Keratinocyte (primary cell): ENCODE data around the gene EPHB3. TPM values are rescaled to one million over a fixed set of nuclear protein-coding genes. Genes with fewer than 3 reads are reported as not detected.

ENCODE experiments used
- DNase-seq: peaks from one replicate; pipeline ENCODE4 v3.0.0-alpha.2; 2011; ENCODE audit warnings: low read depth, missing footprints, low spot score
- FAIRE-seq: peaks from 2 replicates; lab custom pipeline; 2011; peaks lifted over from hg19 to GRCh38; lab: Jason Lieb, UNC
- H2AFZ ChIP-seq: 2 replicates; pipeline ENCODE4 v1.6.0; 2012; ENCODE audit warnings: low read length, control low read depth, inconsistent platforms; ENCODE audit not compliant: control insufficient read depth
- H3K27ac ChIP-seq: 2 replicates; pipeline ENCODE4 v1.5.1; 2011; ENCODE audit warnings: low read length; ENCODE audit not compliant: control insufficient read depth, insufficient read depth
- H3K27me3 ChIP-seq: 3 replicates; pipeline ENCODE4 v1.6.0; 2011; ENCODE audit warnings: low read length; ENCODE audit not compliant: control insufficient read depth, insufficient read depth; ENCODE audit errors: extremely low read depth
- H3K36me3 ChIP-seq, 2 experiments: 2 replicates in 1 of 2; 3 replicates in 1 of 2; pipeline ENCODE4 v1.5.1; 2011; ENCODE audit warnings: low read length in 2 of 2, mild to moderate bottlenecking in 1 of 2; ENCODE audit not compliant: control insufficient read depth in 2 of 2, insufficient read depth in 2 of 2; ENCODE audit errors: extremely low read depth in 1 of 2
- H3K4me1 ChIP-seq: 3 replicates; pipeline ENCODE4 v1.5.1; 2011; ENCODE audit warnings: low read length; ENCODE audit not compliant: control insufficient read depth, insufficient read depth; ENCODE audit errors: extremely low read depth
- H3K4me2 ChIP-seq: 3 replicates; pipeline ENCODE4 v1.6.0; 2011; ENCODE audit warnings: low read depth, low read length; ENCODE audit not compliant: control insufficient read depth, insufficient read depth; ENCODE audit errors: extremely low read depth
- H3K4me3 ChIP-seq, 3 experiments: fragments of 200-600 bp in 1 of 3; sonication (generic) in 1 of 3; 2 replicates in 2 of 3; 3 replicates in 1 of 3; pipeline ENCODE4 v1.5.1; 2011 to 2016; ENCODE audit warnings: low read length in 3 of 3, mild to moderate bottlenecking in 3 of 3, control low read depth in 2 of 3, inconsistent platforms in 1 of 3, low read depth in 1 of 3, mixed read lengths in 1 of 3, mixed run types in 1 of 3, moderate library complexity in 1 of 3; ENCODE audit not compliant: control insufficient read depth in 2 of 3, insufficient read depth in 2 of 3; ENCODE audit errors: extremely low read depth in 1 of 3
- H3K79me2 ChIP-seq: 2 replicates; pipeline ENCODE4 v1.6.0; 2012; ENCODE audit warnings: low read length; ENCODE audit not compliant: control insufficient read depth, insufficient read depth
- H3K9ac ChIP-seq: 3 replicates; pipeline ENCODE4 v1.6.0; 2011; ENCODE audit warnings: low read length; ENCODE audit not compliant: control insufficient read depth, insufficient read depth; ENCODE audit errors: extremely low read depth
- H3K9me1 ChIP-seq: 3 replicates; pipeline ENCODE4 v1.6.0; 2011; ENCODE audit warnings: low read length; ENCODE audit not compliant: control insufficient read depth, insufficient read depth; ENCODE audit errors: extremely low read depth
- H3K9me3 ChIP-seq: 2 replicates; pipeline ENCODE4 v1.5.1; 2012; ENCODE audit warnings: low read depth, low read length; ENCODE audit not compliant: control insufficient read depth
- H4K20me1 ChIP-seq: 3 replicates; pipeline ENCODE4 v1.6.0; 2011; ENCODE audit warnings: low read length; ENCODE audit not compliant: control insufficient read depth, insufficient read depth; ENCODE audit errors: extremely low read depth
- EZH2 ChIP-seq: IDR thresholded peaks from one replicate; pipeline ENCODE4 v1.6.1; 2012; ENCODE audit warnings: inconsistent platforms, mild to moderate bottlenecking, low read length, moderate library complexity
- dilution Hi-C: fragments of 300-500 bp; cut with MboI; formaldehyde crosslinking; loops from one replicate; pipeline ENCODE4 v1.7.0; 2020; ENCODE audit warnings: low sequenced_read_pairs; ENCODE audit not compliant: extremely low pct_ligation_motif_present
- polyA plus RNA-seq, 5 experiments: library from polyadenylated mRNA; depleted of rRNA in 3 of 5; stranded (reverse) in 3 of 5; stranded (forward) in 1 of 5; unstranded in 1 of 5; fragments of >200 nt; gene quantifications; 1 replicate in 1 of 5; 2 replicates in 3 of 5; 3 replicates in 1 of 5; pipeline versions ENCODE4 v1.2.1 to v1.2.3, GENCODE V29; 2011 to 2012; ENCODE audit warnings: missing spikeins in 2 of 5, low read depth in 1 of 5, low replicate concordance in 1 of 5
- TF ChIP-seq, protein P1 (sequence below), 3 experiments: IDR thresholded peaks in 1 of 3; conservative IDR thresholded peaks in 1 of 3; optimal IDR thresholded peaks in 1 of 3; 2 replicates in 2 of 3; 3 replicates in 1 of 3; pipeline versions ENCODE3 to v1.5.1; 2011; ENCODE audit warnings: low read length in 3 of 3, mild to moderate bottlenecking in 3 of 3, moderate library complexity in 2 of 3, control low read depth in 1 of 3, inconsistent platforms in 1 of 3; ENCODE audit not compliant: insufficient read depth in 2 of 3; ENCODE audit errors: extremely low read depth in 1 of 3

EPHB3 gene
- polyA plus RNA-seq, 1 donor (not counting 4 experiments of a cell fraction or from before 2014, with no cell fraction given) = 2.2 TPM

DNA sequence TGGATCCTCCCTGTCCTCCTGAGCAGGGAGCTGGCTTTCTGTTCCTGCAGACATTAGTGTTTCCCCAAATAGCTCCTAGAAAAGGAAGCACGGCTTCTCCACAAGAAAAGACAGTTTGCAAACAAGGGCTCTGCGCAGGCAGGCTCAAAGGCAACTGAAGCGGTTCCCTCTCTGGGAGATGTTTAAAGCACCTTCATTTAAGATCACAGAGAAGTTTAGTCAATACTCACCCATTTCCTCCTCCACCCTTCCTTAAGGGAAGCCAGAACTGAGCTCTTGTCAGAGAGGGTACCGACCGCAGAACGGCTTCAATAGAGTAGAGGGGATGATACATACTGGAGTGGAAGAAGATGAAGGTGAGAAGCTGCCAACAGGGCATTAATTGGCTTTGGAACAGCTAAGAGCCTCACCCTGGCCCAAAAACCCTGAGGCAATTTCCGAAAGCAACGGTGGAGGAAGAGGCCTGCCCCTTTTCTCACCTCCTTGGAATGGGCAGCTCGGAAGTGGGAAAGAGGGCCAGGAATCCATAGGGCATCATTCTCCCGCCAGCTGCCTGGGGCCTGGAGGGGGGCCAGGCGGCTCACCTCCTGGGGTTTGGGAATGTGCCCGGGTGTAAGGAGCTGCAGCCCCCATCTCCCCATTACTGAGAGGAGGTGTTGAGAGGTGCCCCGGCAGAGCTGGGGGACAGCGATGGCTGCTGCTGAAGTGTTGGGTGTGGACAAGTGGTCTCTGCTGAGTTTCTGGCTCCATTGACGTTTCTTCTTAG lies 4.8 kb upstream of the EPHB3 start:
- no peak overlapping the region for H3K4me2 ChIP-seq
- no peaks in the 10 kb centered on the region for H3K79me2 ChIP-seq
- TF ChIP-seq, protein P1, sequence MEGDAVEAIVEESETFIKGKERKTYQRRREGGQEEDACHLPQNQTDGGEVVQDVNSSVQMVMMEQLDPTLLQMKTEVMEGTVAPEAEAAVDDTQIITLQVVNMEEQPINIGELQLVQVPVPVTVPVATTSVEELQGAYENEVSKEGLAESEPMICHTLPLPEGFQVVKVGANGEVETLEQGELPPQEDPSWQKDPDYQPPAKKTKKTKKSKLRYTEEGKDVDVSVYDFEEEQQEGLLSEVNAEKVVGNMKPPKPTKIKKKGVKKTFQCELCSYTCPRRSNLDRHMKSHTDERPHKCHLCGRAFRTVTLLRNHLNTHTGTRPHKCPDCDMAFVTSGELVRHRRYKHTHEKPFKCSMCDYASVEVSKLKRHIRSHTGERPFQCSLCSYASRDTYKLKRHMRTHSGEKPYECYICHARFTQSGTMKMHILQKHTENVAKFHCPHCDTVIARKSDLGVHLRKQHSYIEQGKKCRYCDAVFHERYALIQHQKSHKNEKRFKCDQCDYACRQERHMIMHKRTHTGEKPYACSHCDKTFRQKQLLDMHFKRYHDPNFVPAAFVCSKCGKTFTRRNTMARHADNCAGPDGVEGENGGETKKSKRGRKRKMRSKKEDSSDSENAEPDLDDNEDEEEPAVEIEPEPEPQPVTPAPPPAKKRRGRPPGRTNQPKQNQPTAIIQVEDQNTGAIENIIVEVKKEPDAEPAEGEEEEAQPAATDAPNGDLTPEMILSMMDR (optimal IDR thresholded peaks at IDR 0.05 in 1 of 3, IDR thresholded peaks at IDR 0.05 in 1 of 3, conservative IDR thresholded peaks at IDR 0.05 in 1 of 3; ENCODE audit: extremely low read depth in 1 of 3, insufficient read depth in 2 of 3, low read length in 3 of 3) = no peak
- TF ChIP-seq EZH2 = no peak
- H4K20me1 ChIP-seq = no peaks in the 10 kb centered on the region
- H3K27ac ChIP-seq = no peak overlapping the region
- FAIRE-seq (no peak), DNase-seq (no peak)
- no peaks in the 10 kb centered on the region for H3K36me3 ChIP-seq
- H3K9ac ChIP-seq = no peak overlapping the region
- H3K4me3 ChIP-seq = no peak overlapping the region
- no peaks in the 10 kb centered on the region for H3K9me1 ChIP-seq
- peaks cover 7% of the 10 kb centered on the region for H3K4me1 ChIP-seq
- no peak overlapping the region for H2AFZ ChIP-seq
- no peaks in the 10 kb centered on the region for H3K9me3 ChIP-seq
- dilution Hi-C loops = no loop called here
- H3K27me3 ChIP-seq = peaks cover 8% of the 10 kb centered on the region

DNA sequence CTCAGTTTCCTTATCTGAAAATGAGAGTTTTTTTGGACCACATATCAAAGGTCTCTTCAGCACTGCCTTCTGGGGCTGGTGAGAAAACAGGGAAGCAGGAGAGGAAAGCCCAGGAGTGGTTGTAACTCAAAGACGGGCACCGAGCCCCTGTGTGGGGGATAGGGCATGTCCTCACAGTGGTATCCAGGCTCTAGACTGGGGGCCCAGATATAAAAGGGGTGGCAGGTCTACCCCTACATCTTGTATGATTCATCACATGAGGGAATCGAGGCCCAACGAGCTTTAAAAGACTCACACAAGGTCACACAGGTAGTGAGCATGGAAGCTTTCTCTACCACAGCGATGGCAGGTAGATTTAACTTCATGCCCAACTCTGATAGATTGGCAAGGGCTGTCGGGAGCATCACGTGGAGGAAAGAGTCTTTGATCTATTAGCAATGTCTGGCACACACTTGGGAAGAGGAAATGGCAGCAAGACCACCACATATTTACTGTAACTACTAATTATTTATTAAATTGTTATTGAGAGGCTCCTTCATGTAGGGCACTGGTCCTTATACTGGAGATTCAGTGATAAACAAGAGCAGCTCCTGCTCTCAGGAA lies 4.1 kb upstream of the EPHB3 start:
- Histone ChIP-seq H3K4me2 (no peak overlapping the region), H2AFZ (no peak overlapping the region), H3K4me1 (peaks cover 7% of the 10 kb centered on the region), H3K9me1 (no peaks in the 10 kb centered on the region), H3K27ac (no peak overlapping the region), H3K27me3 (peaks cover 6% of the 10 kb centered on the region), H3K9me3 (no peaks in the 10 kb centered on the region), H4K20me1 (no peaks in the 10 kb centered on the region), H3K9ac (no peak overlapping the region), H3K36me3 (no peaks in the 10 kb centered on the region), H3K4me3 (no peak overlapping the region), H3K79me2 (no peaks in the 10 kb centered on the region)
- DNase-seq = no peak
- TF ChIP-seq, protein P1 (optimal IDR thresholded peaks at IDR 0.05 in 1 of 3, IDR thresholded peaks at IDR 0.05 in 1 of 3, conservative IDR thresholded peaks at IDR 0.05 in 1 of 3; ENCODE audit: extremely low read depth in 1 of 3, insufficient read depth in 2 of 3, low read length in 3 of 3) = no peak
- no peak for TF ChIP-seq EZH2
- FAIRE-seq = no peak
- dilution Hi-C loops = no loop called here
